ENCODE measurements around the gene RPP14. TPM values are rescaled to one million over a fixed set of nuclear protein-coding genes. Genes with fewer than 3 reads are reported as not detected.

RPP14 gene
- total RNA-seq, 1 donor from 2014 or later = 17.9 TPM

- Mint-ChIP-seq H3K4me3 (ENCODE audit: unreplicated experiment) (no peak overlapping the region), H3K27ac (ENCODE audit: unreplicated experiment) (no peak overlapping the region), H3K27me3 (ENCODE audit: unreplicated experiment) (no peaks in the 10 kb centered on the region), H3K36me3 (ENCODE audit: unreplicated experiment) (peaks cover 2% of the 10 kb centered on the region), H3K4me1 (ENCODE audit: unreplicated experiment) (peaks cover 13% of the 10 kb centered on the region), H3K9me3 (ENCODE audit: unreplicated experiment) (no peaks in the 10 kb centered on the region)
- DNase-seq (ENCODE audit: extremely low spot score, unreplicated experiment) = no peak
- no peak for TF ChIP-seq CTCF (IDR thresholded peaks at IDR 0.05)
Observed at GRCh38 chr3:58353722-58354553, 47.9 kb downstream of the RPP14 start.

- H3K27me3 Mint-ChIP-seq (ENCODE audit: unreplicated experiment) = no peaks in the 10 kb centered on the region
- no peak for TF ChIP-seq CTCF (IDR thresholded peaks at IDR 0.05)
- H3K36me3 Mint-ChIP-seq (ENCODE audit: unreplicated experiment) = peaks cover 2% of the 10 kb centered on the region
- no peak for DNase-seq (ENCODE audit: extremely low spot score, unreplicated experiment)
- no peak overlapping the region for H3K27ac Mint-ChIP-seq (ENCODE audit: unreplicated experiment)
- no peak overlapping the region for H3K4me3 Mint-ChIP-seq (ENCODE audit: unreplicated experiment)
- H3K9me3 Mint-ChIP-seq (ENCODE audit: unreplicated experiment) = no peaks in the 10 kb centered on the region
- H3K4me1 Mint-ChIP-seq (ENCODE audit: unreplicated experiment) = peaks cover 13% of the 10 kb centered on the region
Observed at GRCh38 chr3:58355179-58355578, 49.1 kb downstream of the RPP14 start.

- no peak for TF ChIP-seq CTCF (IDR thresholded peaks at IDR 0.05)
- H3K27me3 Mint-ChIP-seq (ENCODE audit: unreplicated experiment) = no peaks in the 10 kb centered on the region
- peaks cover 6% of the 10 kb centered on the region for H3K4me1 Mint-ChIP-seq (ENCODE audit: unreplicated experiment)
- peaks cover 2% of the 10 kb centered on the region for H3K36me3 Mint-ChIP-seq (ENCODE audit: unreplicated experiment)
- H3K9me3 Mint-ChIP-seq (ENCODE audit: unreplicated experiment) = no peaks in the 10 kb centered on the region
- H3K27ac Mint-ChIP-seq (ENCODE audit: unreplicated experiment) = no peak overlapping the region
- DNase-seq (ENCODE audit: extremely low spot score, unreplicated experiment) = no peak
- H3K4me3 Mint-ChIP-seq (ENCODE audit: unreplicated experiment) = no peak overlapping the region
Observed at GRCh38 chr3:58356054-58356453, 50.0 kb downstream of the RPP14 start.

GRCh38 chr3:58357402-58357801 is 51.4 kb downstream of the RPP14 start:
- no peak for DNase-seq (ENCODE audit: extremely low spot score, unreplicated experiment)
- no peaks in the 10 kb centered on the region for H3K9me3 Mint-ChIP-seq (ENCODE audit: unreplicated experiment)
- H3K27ac Mint-ChIP-seq (ENCODE audit: unreplicated experiment) = no peak overlapping the region
- H3K27me3 Mint-ChIP-seq (ENCODE audit: unreplicated experiment) = no peaks in the 10 kb centered on the region
- no peak overlapping the region for H3K4me3 Mint-ChIP-seq (ENCODE audit: unreplicated experiment)
- H3K36me3 Mint-ChIP-seq (ENCODE audit: unreplicated experiment) = peaks cover 2% of the 10 kb centered on the region
- TF ChIP-seq CTCF (IDR thresholded peaks at IDR 0.05) = no peak
- H3K4me1 Mint-ChIP-seq (ENCODE audit: unreplicated experiment) = peaks cover 10% of the 10 kb centered on the region

- no peak for TF ChIP-seq CTCF (IDR thresholded peaks at IDR 0.05)
- Mint-ChIP-seq H3K4me3 (ENCODE audit: unreplicated experiment) (no peak overlapping the region), H3K4me1 (ENCODE audit: unreplicated experiment) (peaks cover 7% of the 10 kb centered on the region), H3K27me3 (ENCODE audit: unreplicated experiment) (no peaks in the 10 kb centered on the region), H3K9me3 (ENCODE audit: unreplicated experiment) (no peaks in the 10 kb centered on the region), H3K27ac (ENCODE audit: unreplicated experiment) (no peak overlapping the region), H3K36me3 (ENCODE audit: unreplicated experiment) (peaks cover 2% of the 10 kb centered on the region)
- DNase-seq (ENCODE audit: extremely low spot score, unreplicated experiment) = no peak
Observed at GRCh38 chr3:58358092-58358491, 52.0 kb downstream of the RPP14 start.

Data from osteocyte (in vitro differentiated cells).